ENCODE measurements around the gene ZNF789.

The ZNF789 gene

DNA sequence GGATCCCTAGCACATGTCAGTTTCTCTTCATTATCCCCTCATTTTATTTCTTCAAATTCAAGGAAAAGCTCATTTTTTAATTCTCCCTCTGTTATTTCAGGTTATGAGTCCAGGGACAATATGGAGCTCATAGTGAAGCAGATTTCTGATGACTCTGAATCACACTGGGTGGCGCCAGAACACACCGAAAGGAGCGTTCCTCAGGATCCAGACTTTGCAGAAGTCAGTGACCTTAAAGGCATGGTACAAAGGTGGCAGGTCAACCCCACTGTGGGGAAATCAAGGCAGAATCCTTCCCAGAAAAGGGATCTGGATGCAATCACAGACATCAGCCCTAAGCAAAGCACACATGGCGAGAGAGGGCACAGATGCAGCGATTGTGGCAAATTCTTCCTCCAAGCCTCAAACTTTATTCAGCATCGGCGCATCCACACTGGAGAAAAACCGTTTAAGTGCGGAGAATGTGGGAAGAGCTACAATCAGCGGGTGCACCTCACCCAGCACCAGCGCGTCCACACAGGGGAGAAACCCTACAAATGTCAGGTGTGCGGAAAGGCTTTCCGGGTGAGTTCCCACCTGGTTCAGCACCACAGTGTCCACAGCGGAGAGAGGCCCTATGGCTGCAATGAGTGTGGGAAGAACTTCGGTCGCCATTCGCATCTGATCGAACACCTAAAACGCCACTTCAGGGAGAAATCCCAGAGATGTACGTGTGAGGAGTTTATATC lies 53.2 kb downstream of the ZNF789 start:
- TF ChIP-seq, protein P1, sequence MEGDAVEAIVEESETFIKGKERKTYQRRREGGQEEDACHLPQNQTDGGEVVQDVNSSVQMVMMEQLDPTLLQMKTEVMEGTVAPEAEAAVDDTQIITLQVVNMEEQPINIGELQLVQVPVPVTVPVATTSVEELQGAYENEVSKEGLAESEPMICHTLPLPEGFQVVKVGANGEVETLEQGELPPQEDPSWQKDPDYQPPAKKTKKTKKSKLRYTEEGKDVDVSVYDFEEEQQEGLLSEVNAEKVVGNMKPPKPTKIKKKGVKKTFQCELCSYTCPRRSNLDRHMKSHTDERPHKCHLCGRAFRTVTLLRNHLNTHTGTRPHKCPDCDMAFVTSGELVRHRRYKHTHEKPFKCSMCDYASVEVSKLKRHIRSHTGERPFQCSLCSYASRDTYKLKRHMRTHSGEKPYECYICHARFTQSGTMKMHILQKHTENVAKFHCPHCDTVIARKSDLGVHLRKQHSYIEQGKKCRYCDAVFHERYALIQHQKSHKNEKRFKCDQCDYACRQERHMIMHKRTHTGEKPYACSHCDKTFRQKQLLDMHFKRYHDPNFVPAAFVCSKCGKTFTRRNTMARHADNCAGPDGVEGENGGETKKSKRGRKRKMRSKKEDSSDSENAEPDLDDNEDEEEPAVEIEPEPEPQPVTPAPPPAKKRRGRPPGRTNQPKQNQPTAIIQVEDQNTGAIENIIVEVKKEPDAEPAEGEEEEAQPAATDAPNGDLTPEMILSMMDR (IDR thresholded peaks at IDR 0.05; ENCODE audit: insufficient read depth, low read depth, low read length, missing control alignments), result peak; percentile 54
- peak; percentile 48 for DNase-seq (ENCODE audit: low read depth)
- H3K4me3 ChIP-seq (ENCODE audit: low read length), result no peak overlapping the region

DNA sequence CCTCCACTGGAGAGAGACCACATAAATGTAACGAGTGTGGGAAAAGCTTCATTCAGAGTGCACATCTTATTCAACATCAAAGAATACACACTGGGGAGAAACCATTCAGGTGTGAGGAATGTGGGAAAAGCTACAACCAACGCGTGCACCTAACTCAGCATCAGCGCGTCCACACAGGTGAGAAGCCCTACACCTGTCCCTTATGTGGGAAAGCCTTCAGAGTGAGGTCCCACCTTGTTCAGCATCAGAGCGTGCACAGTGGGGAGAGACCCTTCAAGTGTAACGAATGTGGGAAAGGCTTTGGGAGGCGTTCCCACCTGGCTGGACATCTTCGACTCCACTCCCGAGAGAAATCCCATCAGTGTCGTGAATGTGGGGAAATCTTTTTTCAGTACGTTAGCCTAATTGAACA lies 58.7 kb downstream of the ZNF789 start:
- TF ChIP-seq, protein P1 (IDR thresholded peaks at IDR 0.05; ENCODE audit: insufficient read depth, low read depth, low read length, missing control alignments), result no peak
- no peak overlapping the region for H3K4me3 ChIP-seq (ENCODE audit: low read length)
- no peak for DNase-seq (ENCODE audit: low read depth)

DNA sequence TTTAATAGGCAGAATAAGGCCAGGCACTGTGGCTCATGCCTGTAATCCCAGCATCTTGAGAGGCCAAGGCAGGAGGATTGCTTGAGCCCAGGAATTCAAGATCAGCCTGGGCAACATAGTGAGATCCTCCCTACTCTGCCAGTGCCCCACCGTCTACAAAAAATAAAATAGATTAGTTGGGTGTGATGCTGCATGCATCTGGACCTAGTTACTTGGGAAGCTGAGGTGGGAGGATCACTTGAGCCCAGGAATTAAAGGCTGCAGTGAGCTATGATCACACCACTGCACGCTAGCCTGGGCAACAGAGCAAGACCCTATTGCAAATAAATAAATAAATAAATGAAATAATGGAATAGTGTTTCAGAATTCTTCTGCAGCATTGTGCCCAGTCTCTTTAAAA lies 63.0 kb downstream of the ZNF789 start:
- TF ChIP-seq, protein P1 (IDR thresholded peaks at IDR 0.05; ENCODE audit: insufficient read depth, low read depth, low read length, missing control alignments), result no peak
- no peak for DNase-seq (ENCODE audit: low read depth)
- no peak overlapping the region for H3K4me3 ChIP-seq (ENCODE audit: low read length)
